Neuronal stem cell (in vitro differentiated cells): ENCODE measurements around the gene CMIP.

Source experiments
- DNase-seq: peaks from one replicate; pipeline ENCODE4 v3.0.0-alpha.2; 2013; ENCODE audit warnings: low spot score
- H2AFZ ChIP-seq: one replicate; pipeline ENCODE4 v1.6.1; 2013; ENCODE audit warnings: mild to moderate bottlenecking, low read length, inconsistent platforms
- H2AK5ac ChIP-seq: 2 replicates; pipeline ENCODE4 v1.6.1; 2013; ENCODE audit warnings: low read depth, mild to moderate bottlenecking, inconsistent platforms, low read length, moderate library complexity, mixed read lengths
- H2BK120ac ChIP-seq: 2 replicates; pipeline ENCODE4 v1.6.1; 2013; ENCODE audit warnings: low read depth, mild to moderate bottlenecking, inconsistent platforms, low read length, moderate library complexity, mixed read lengths
- H2BK12ac ChIP-seq: one replicate; pipeline ENCODE4 v1.6.1; 2013; ENCODE audit warnings: low read length, inconsistent platforms
- H2BK15ac ChIP-seq: 2 replicates; pipeline ENCODE4 v1.6.1; 2013; ENCODE audit warnings: mild to moderate bottlenecking, low read length, inconsistent platforms, mixed read lengths
- H2BK5ac ChIP-seq: one replicate; pipeline ENCODE4 v1.6.1; 2013; ENCODE audit warnings: inconsistent platforms, mild to moderate bottlenecking, low read length, moderate library complexity
- H3K14ac ChIP-seq: one replicate; pipeline ENCODE4 v1.6.1; 2013; ENCODE audit warnings: low read length, inconsistent platforms
- H3K18ac ChIP-seq: 2 replicates; pipeline ENCODE4 v1.6.1; 2013; ENCODE audit warnings: low read length, inconsistent platforms
- H3K23ac ChIP-seq: 2 replicates; pipeline ENCODE4 v1.6.1; 2013; ENCODE audit warnings: low read depth, mild to moderate bottlenecking, mixed read lengths, low read length, inconsistent platforms; ENCODE audit not compliant: poor library complexity
- H3K27ac ChIP-seq: replicated peaks from 3 replicates; pipeline ENCODE4 v1.5.1; 2013; ENCODE audit warnings: low read length, inconsistent platforms
- H3K27me3 ChIP-seq, 3 experiments: 2 replicates each; pipeline ENCODE4 v1.6.1; 2013; ENCODE audit warnings: low read length in 3 of 3, mild to moderate bottlenecking in 2 of 3, inconsistent platforms in 1 of 3, low read depth in 1 of 3, mixed read lengths in 1 of 3, moderate library complexity in 1 of 3; ENCODE audit not compliant: control insufficient read depth in 3 of 3, insufficient read depth in 3 of 3
- H3K36me3 ChIP-seq, 2 donors: replicated peaks in 1 of 2; 2 replicates each; pipeline ENCODE4 v1.6.1; 2013; ENCODE audit warnings: low read length in 2 of 2; ENCODE audit not compliant: control insufficient read depth in 2 of 2, insufficient read depth in 2 of 2
- H3K4ac ChIP-seq: 2 replicates; pipeline ENCODE4 v1.6.1; 2013; ENCODE audit warnings: inconsistent platforms, mild to moderate bottlenecking, low read length, moderate library complexity
- H3K4me1 ChIP-seq, 2 donors: 1 replicate in 1 of 2; 2 replicates in 1 of 2; pipeline ENCODE4 v1.6.1; 2013; ENCODE audit warnings: low read length in 2 of 2, low read depth in 1 of 2; ENCODE audit not compliant: control insufficient read depth in 2 of 2, insufficient read depth in 1 of 2
- H3K4me2 ChIP-seq: one replicate; pipeline ENCODE4 v1.6.1; 2013; ENCODE audit warnings: mild to moderate bottlenecking, low read length, inconsistent platforms; ENCODE audit not compliant: insufficient read depth, poor library complexity, severe bottlenecking
- H3K4me3 ChIP-seq, 2 donors: 2 replicates each; pipeline ENCODE4 v1.5.1; 2013; ENCODE audit warnings: low read length in 2 of 2, mild to moderate bottlenecking in 2 of 2, inconsistent platforms in 1 of 2, moderate library complexity in 1 of 2
- H3K79me1 ChIP-seq: one replicate; pipeline ENCODE4 v1.6.1; 2013; ENCODE audit warnings: low read depth, mild to moderate bottlenecking, inconsistent platforms, low read length, moderate library complexity
- H3K9ac ChIP-seq: one replicate; pipeline ENCODE4 v1.6.1; 2013; ENCODE audit warnings: mild to moderate bottlenecking, low read depth, low read length, inconsistent platforms; ENCODE audit not compliant: poor library complexity
- H3K9me3 ChIP-seq, 2 donors: replicated peaks in 1 of 2; 2 replicates each; pipeline versions ENCODE3 to v1.6.1; 2013; ENCODE audit warnings: low read length in 2 of 2, mild to moderate bottlenecking in 2 of 2, inconsistent platforms in 1 of 2, low read depth in 1 of 2, mixed read lengths in 1 of 2, moderate library complexity in 1 of 2; ENCODE audit not compliant: control insufficient read depth in 2 of 2, insufficient read depth in 1 of 2
- H4K8ac ChIP-seq: one replicate; pipeline ENCODE4 v1.6.1; 2013; ENCODE audit warnings: low read depth, mild to moderate bottlenecking, inconsistent platforms, low read length, moderate library complexity
- H4K91ac ChIP-seq: one replicate; pipeline ENCODE4 v1.6.1; 2013; ENCODE audit warnings: low read length, low read depth, mild to moderate bottlenecking, inconsistent platforms; ENCODE audit not compliant: poor library complexity
- WGBS, 2 donors: extraction: QIAGEN DNeasy Blood & Tissue Kit; methylation state at CpG; one replicate each; pipeline ENCODE4 v1.1.7; 2013; ENCODE audit warnings: missing lambda C conversion rate in 2 of 2, mixed read lengths in 1 of 2; ENCODE audit not compliant: insufficient read length in 2 of 2, insufficient replicate concordance in 1 of 2; ENCODE audit errors: extremely low coverage in 2 of 2; 5-methylcytosine and 5-hydroxymethylcytosine counted together

CMIP gene

GRCh38 chr16:81547194-81547938 is 102.8 kb downstream of the CMIP start:
- Histone ChIP-seq H3K23ac (peak overlapping the region; percentile 32), H3K4me3 (no peak overlapping the region), H2AFZ (no peak overlapping the region), H3K36me3 (peaks cover 0 to 1% of the 10 kb centered on the region in 2 donors), H2BK15ac (no peak overlapping the region), H2AK5ac (no peak overlapping the region), H3K9me3 (no peaks in the 10 kb centered on the region), H3K27ac (no peak overlapping the region), H3K4ac (no peak overlapping the region), H3K4me2 (no peak overlapping the region), H3K9ac (no peak overlapping the region), H3K14ac (no peak overlapping the region), H3K79me1 (peaks cover 20% of the 10 kb centered on the region), H3K27me3 (no peaks in the 10 kb centered on the region), H2BK120ac (no peak overlapping the region), H3K4me1 (peaks cover 12 to 15% of the 10 kb centered on the region in 2 donors), H2BK5ac (no peak overlapping the region), H2BK12ac (no peak overlapping the region), H4K8ac (no peak overlapping the region), H4K91ac (no peak overlapping the region), H3K18ac (no peak overlapping the region)
- DNase-seq = no peak
- no CpG with 5 or more reads among the region's 15 CpGs for WGBS, 2 donors

DNA sequence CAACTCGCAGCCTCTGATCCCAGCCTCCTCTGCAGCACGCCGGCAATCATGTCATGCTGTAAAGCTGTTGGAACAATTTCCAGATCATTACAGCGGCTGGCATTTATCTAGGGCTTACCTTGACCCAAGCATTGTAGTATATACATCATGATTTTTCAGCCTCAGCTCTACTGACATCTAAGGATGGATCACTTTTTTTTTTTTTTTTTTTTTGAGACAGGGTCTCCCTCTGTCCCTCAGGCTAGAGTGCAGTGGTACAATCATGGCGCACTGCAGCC is 103.3 kb downstream of the CMIP start:
- H3K9me3 ChIP-seq = no peaks in the 10 kb centered on the region
- H2AK5ac ChIP-seq = no peak overlapping the region
- peaks cover 0 to 3% of the 10 kb centered on the region in 2 donors for H3K36me3 ChIP-seq
- H3K14ac ChIP-seq = no peak overlapping the region
- peaks cover 20% of the 10 kb centered on the region for H3K79me1 ChIP-seq
- H4K8ac ChIP-seq = no peak overlapping the region
- no CpG with 5 or more reads among the region's 5 CpGs for WGBS, 2 donors
- no peak overlapping the region for H4K91ac ChIP-seq
- peaks cover 7 to 15% of the 10 kb centered on the region in 2 donors for H3K4me1 ChIP-seq
- H3K9ac ChIP-seq = no peak overlapping the region
- H3K27ac ChIP-seq = no peak overlapping the region
- H2BK12ac ChIP-seq = no peak overlapping the region
- H3K4ac ChIP-seq = no peak overlapping the region
- no peak for DNase-seq
- no peak overlapping the region for H2BK120ac ChIP-seq
- H2BK5ac ChIP-seq = no peak overlapping the region
- H3K18ac ChIP-seq = no peak overlapping the region
- no peak overlapping the region for H3K4me2 ChIP-seq
- no peak overlapping the region for H2BK15ac ChIP-seq
- no peak overlapping the region for H2AFZ ChIP-seq
- H3K27me3 ChIP-seq = no peaks in the 10 kb centered on the region
- H3K23ac ChIP-seq = peak overlapping the region; percentile 32
- no peak overlapping the region for H3K4me3 ChIP-seq

GRCh38 chr16:81548551-81548875 is 103.9 kb downstream of the CMIP start:
- no peak overlapping the region for H2BK15ac ChIP-seq
- H3K4me3 ChIP-seq = no peak overlapping the region
- H3K4me2 ChIP-seq = no peak overlapping the region
- H3K27me3 ChIP-seq = no peaks in the 10 kb centered on the region
- H3K9ac ChIP-seq = no peak overlapping the region
- H3K4me1 ChIP-seq = peaks cover under 1 to 13% of the 10 kb centered on the region in 2 donors
- no peak overlapping the region for H3K4ac ChIP-seq
- peaks cover 0 to 3% of the 10 kb centered on the region in 2 donors for H3K36me3 ChIP-seq
- no peak overlapping the region for H2BK5ac ChIP-seq
- H4K8ac ChIP-seq = no peak overlapping the region
- no CpG with 5 or more reads among the region's 3 CpGs for WGBS, 2 donors
- H2BK12ac ChIP-seq = no peak overlapping the region
- no peak overlapping the region for H3K14ac ChIP-seq
- no peak overlapping the region for H2AK5ac ChIP-seq
- DNase-seq = no peak
- H3K18ac ChIP-seq = no peak overlapping the region
- H2AFZ ChIP-seq = no peak overlapping the region
- no peak overlapping the region for H3K23ac ChIP-seq
- no peak overlapping the region for H2BK120ac ChIP-seq
- H3K27ac ChIP-seq = no peak overlapping the region
- no peak overlapping the region for H4K91ac ChIP-seq
- H3K79me1 ChIP-seq = peaks cover 21% of the 10 kb centered on the region
- H3K9me3 ChIP-seq = no peaks in the 10 kb centered on the region

GRCh38 chr16:81548876-81549546 is 104.4 kb downstream of the CMIP start:
- H3K23ac ChIP-seq = no peak overlapping the region
- H3K4me3 ChIP-seq = no peak overlapping the region
- H2BK5ac ChIP-seq = no peak overlapping the region
- no peak overlapping the region for H2BK120ac ChIP-seq
- no peak overlapping the region for H3K27ac ChIP-seq
- H2BK15ac ChIP-seq = no peak overlapping the region
- no peak overlapping the region for H3K4me2 ChIP-seq
- peaks cover 23% of the 10 kb centered on the region for H3K79me1 ChIP-seq
- no peak overlapping the region for H3K18ac ChIP-seq
- no peaks in the 10 kb centered on the region for H3K27me3 ChIP-seq
- H3K36me3 ChIP-seq = peaks cover 0 to 3% of the 10 kb centered on the region in 2 donors
- WGBS, 2 donors = no CpG with 5 or more reads among the region's 10 CpGs
- no peak overlapping the region for H3K14ac ChIP-seq
- no peak overlapping the region for H2BK12ac ChIP-seq
- no peak overlapping the region for H4K8ac ChIP-seq
- no peak for DNase-seq
- H3K9ac ChIP-seq = no peak overlapping the region
- H4K91ac ChIP-seq = no peak overlapping the region
- no peak overlapping the region for H2AK5ac ChIP-seq
- no peak overlapping the region for H2AFZ ChIP-seq
- H3K9me3 ChIP-seq = no peaks in the 10 kb centered on the region
- H3K4me1 ChIP-seq = peaks cover 0 to 13% of the 10 kb centered on the region in 2 donors
- H3K4ac ChIP-seq = no peak overlapping the region
